Stomach (tissue), 4 donors: ENCODE data around the gene ARHGAP26.

Experiments
- EP300 ChIP-seq: sonication (generic); formaldehyde crosslinking; IDR thresholded peaks from one replicate; pipeline ENCODE4 v1.6.1; 2017; ENCODE audit warnings: antibody characterized with exemption
- POLR2A ChIP-seq, 4 donors: fragments of 450-650 bp; IDR thresholded peaks; one replicate each; pipeline ENCODE4 v1.6.1; 2016; ENCODE audit warnings: antibody characterized with exemption in 4 of 4, control low read depth in 2 of 4, mild to moderate bottlenecking in 1 of 4, moderate library complexity in 1 of 4
- POLR2AphosphoS5 ChIP-seq, 3 donors: sonication (generic); formaldehyde crosslinking; IDR thresholded peaks; one replicate each; pipeline ENCODE4 v1.6.1; 2016; ENCODE audit warnings: antibody characterized with exemption in 3 of 3
- TF ChIP-seq, protein P1 (sequence below), 7 experiments: fragments of 450-650 bp in 4 of 7; fragments of 200-600 bp in 3 of 7; sonication (generic) in 3 of 7; IDR thresholded peaks; one replicate each; pipeline ENCODE4 v1.5.1; 2016 to 2019; ENCODE audit warnings: antibody characterized with exemption in 7 of 7, control low read depth in 2 of 7, mild to moderate bottlenecking in 1 of 7

DNA sequence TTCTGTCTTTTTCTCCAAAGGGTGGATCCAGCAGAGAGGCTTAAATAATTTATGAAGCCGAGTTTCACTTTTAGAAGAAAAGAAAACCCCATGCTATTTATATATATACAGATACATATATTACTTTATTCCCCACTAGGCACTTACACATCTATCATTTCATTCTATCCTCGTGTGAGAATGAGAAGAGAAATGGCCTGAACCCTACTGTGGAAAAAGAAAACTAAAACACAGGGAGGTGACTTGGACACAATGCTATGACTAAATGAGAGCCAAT is 438.1 kb downstream of the ARHGAP26 start:
- TF ChIP-seq, protein P1, sequence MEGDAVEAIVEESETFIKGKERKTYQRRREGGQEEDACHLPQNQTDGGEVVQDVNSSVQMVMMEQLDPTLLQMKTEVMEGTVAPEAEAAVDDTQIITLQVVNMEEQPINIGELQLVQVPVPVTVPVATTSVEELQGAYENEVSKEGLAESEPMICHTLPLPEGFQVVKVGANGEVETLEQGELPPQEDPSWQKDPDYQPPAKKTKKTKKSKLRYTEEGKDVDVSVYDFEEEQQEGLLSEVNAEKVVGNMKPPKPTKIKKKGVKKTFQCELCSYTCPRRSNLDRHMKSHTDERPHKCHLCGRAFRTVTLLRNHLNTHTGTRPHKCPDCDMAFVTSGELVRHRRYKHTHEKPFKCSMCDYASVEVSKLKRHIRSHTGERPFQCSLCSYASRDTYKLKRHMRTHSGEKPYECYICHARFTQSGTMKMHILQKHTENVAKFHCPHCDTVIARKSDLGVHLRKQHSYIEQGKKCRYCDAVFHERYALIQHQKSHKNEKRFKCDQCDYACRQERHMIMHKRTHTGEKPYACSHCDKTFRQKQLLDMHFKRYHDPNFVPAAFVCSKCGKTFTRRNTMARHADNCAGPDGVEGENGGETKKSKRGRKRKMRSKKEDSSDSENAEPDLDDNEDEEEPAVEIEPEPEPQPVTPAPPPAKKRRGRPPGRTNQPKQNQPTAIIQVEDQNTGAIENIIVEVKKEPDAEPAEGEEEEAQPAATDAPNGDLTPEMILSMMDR (IDR thresholded peaks at IDR 0.05) = no peak
- TF ChIP-seq POLR2A (IDR thresholded peaks at IDR 0.05) = no peak
- no peak for TF ChIP-seq POLR2AphosphoS5 (IDR thresholded peaks at IDR 0.05)
- TF ChIP-seq EP300 = no peak
